Keratinocyte (primary cell): Measurements from ENCODE around the gene FRMPD4.

Experiments
- EZH2 ChIP-seq: IDR thresholded peaks from one replicate; pipeline ENCODE4 v1.6.1; 2012; ENCODE audit warnings: inconsistent platforms, mild to moderate bottlenecking, low read length, moderate library complexity
- TF ChIP-seq, protein P1 (sequence below), 3 experiments: IDR thresholded peaks in 1 of 3; conservative IDR thresholded peaks in 1 of 3; optimal IDR thresholded peaks in 1 of 3; 2 replicates in 2 of 3; 3 replicates in 1 of 3; pipeline versions ENCODE3 to v1.5.1; 2011; ENCODE audit warnings: low read length in 3 of 3, mild to moderate bottlenecking in 3 of 3, moderate library complexity in 2 of 3, control low read depth in 1 of 3, inconsistent platforms in 1 of 3; ENCODE audit not compliant: insufficient read depth in 2 of 3; ENCODE audit errors: extremely low read depth in 1 of 3

DNA sequence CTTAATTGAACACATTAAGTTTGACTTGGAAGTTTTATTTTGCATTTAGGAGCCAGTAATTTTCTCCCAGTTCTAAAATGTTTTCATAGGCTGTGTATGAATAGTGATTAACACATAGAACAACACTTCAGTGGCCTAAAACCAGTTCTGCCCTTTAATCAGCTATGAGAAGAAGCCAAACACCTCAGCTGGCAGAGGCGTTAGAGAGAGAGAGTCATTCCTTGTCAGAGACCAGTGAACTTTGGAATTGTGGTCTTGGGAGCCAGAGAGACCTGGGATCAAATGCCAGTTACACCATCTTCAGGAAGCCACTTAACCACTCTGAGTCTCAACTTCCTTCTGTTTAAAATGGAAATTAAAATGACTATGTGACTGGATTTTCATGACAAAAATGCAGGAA, 613.6 kb downstream of the FRMPD4 start:
- TF ChIP-seq, protein P1, sequence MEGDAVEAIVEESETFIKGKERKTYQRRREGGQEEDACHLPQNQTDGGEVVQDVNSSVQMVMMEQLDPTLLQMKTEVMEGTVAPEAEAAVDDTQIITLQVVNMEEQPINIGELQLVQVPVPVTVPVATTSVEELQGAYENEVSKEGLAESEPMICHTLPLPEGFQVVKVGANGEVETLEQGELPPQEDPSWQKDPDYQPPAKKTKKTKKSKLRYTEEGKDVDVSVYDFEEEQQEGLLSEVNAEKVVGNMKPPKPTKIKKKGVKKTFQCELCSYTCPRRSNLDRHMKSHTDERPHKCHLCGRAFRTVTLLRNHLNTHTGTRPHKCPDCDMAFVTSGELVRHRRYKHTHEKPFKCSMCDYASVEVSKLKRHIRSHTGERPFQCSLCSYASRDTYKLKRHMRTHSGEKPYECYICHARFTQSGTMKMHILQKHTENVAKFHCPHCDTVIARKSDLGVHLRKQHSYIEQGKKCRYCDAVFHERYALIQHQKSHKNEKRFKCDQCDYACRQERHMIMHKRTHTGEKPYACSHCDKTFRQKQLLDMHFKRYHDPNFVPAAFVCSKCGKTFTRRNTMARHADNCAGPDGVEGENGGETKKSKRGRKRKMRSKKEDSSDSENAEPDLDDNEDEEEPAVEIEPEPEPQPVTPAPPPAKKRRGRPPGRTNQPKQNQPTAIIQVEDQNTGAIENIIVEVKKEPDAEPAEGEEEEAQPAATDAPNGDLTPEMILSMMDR (optimal IDR thresholded peaks at IDR 0.05 in 1 of 3, IDR thresholded peaks at IDR 0.05 in 1 of 3, conservative IDR thresholded peaks at IDR 0.05 in 1 of 3; ENCODE audit: extremely low read depth in 1 of 3, insufficient read depth in 2 of 3, low read length in 3 of 3), result no peak
- no peak for TF ChIP-seq EZH2
